Esophagus squamous epithelium (tissue), 5 donors: ENCODE results near the gene CNTN2. TPM values are rescaled to one million over a fixed set of nuclear protein-coding genes. Genes with fewer than 3 reads are reported as not detected.

Source experiments
- DNase-seq: peaks from one replicate; lab custom pipeline; 2025; lab: John Stamatoyannopoulos, UW
- H3K27ac ChIP-seq, 4 donors: fragments of 200-600 bp; sonication (generic); one replicate each; pipeline ENCODE4 v1.5.1; 2016 to 2019; ENCODE audit warnings: mild to moderate bottlenecking in 1 of 4
- H3K27me3 ChIP-seq, 4 donors: fragments of 200-600 bp; sonication (generic); 1 replicate in 3 of 4; 2 replicates in 1 of 4; pipeline versions ENCODE4 v1.5.1 to v1.6.0; 2017 to 2021; ENCODE audit warnings: antibody characterized with exemption in 1 of 4
- H3K36me3 ChIP-seq, 3 donors: fragments of 200-600 bp; sonication (generic); one replicate each; pipeline ENCODE4 v1.5.1; 2016 to 2019
- H3K4me1 ChIP-seq, 3 donors: fragments of 200-600 bp; sonication (generic); one replicate each; pipeline ENCODE4 v1.5.1; 2017 to 2019
- H3K4me3 ChIP-seq, 4 donors: fragments of 200-600 bp; sonication (generic); 1 replicate in 3 of 4; 2 replicates in 1 of 4; pipeline ENCODE4 v1.5.1; 2016 to 2019; ENCODE audit warnings: mild to moderate bottlenecking in 2 of 4, moderate library complexity in 1 of 4
- H3K9me3 ChIP-seq, 3 donors: fragments of 200-600 bp; sonication (generic); one replicate each; pipeline ENCODE4 v1.5.1; 2016 to 2019
- CTCF ChIP-seq, 6 experiments: fragments of 450-650 bp in 4 of 6; fragments of 200-600 bp in 2 of 6; sonication (generic) in 2 of 6; IDR thresholded peaks; one replicate each; pipeline ENCODE4 v1.5.1; 2016 to 2019; ENCODE audit warnings: antibody characterized with exemption in 6 of 6, mild to moderate bottlenecking in 4 of 6, moderate library complexity in 4 of 6
- POLR2A ChIP-seq, 4 donors: fragments of 450-650 bp; IDR thresholded peaks; one replicate each; pipeline ENCODE4 v1.6.1; 2017; ENCODE audit warnings: antibody characterized with exemption in 4 of 4, mild to moderate bottlenecking in 4 of 4, moderate library complexity in 3 of 4
- WGBS, 2 donors: methylation state at CpG; one replicate each; pipeline ENCODE4 v1.1.5; 2018; 5-methylcytosine and 5-hydroxymethylcytosine counted together
- intact Hi-C: fragments of 100-400 bp; cut with DNase I; formaldehyde crosslinking; loops from one replicate; pipeline ENCODE4 v1.15.0; 2022
- total RNA-seq, 4 donors: library from RNA; depleted of rRNA; stranded (reverse); fragments of >200 nt; gene quantifications; one replicate each; pipeline ENCODE4 v1.1.0, GENCODE V29; 2016
- donor health status: DM: yes; HTN: yes; CAD: no.

The CNTN2 gene
- total RNA-seq, 4 donors from 2014 or later: 0.19 TPM; not detected in 3

GRCh38 chr1:205084360-205084759, 41.3 kb downstream of the CNTN2 start, which contains the start of gene TMEM81:
Gene TMEM81, minus strand, starts transcription at chr1:205084460. Its CDS starts 140 bp downstream, at chr1:205084320.
- intact Hi-C loops: no loop called here
- peaks cover 0 to 66% (median 4%) of the 10 kb centered on the region in 3 donors for H3K36me3 ChIP-seq

GRCh38 chr1:205088341-205088740, 45.3 kb downstream of the CNTN2 start:
- 85 to 93% methylated on average over 3 of the region's 3 CpGs for WGBS, 2 donors
- TF ChIP-seq POLR2A (IDR thresholded peaks at IDR 0.05) (no peak), CTCF (IDR thresholded peaks at IDR 0.05) (no peak)
- H3K27me3 ChIP-seq: no peaks in the 10 kb centered on the region
- intact Hi-C loops: no loop called here
- no peaks in the 10 kb centered on the region for H3K9me3 ChIP-seq
- DNase-seq: no peak
- H3K4me1 ChIP-seq: no peaks in the 10 kb centered on the region
- H3K27ac ChIP-seq: no peak overlapping the region
- no peak overlapping the region for H3K4me3 ChIP-seq
- H3K36me3 ChIP-seq: peaks cover 0 to 98% (median 4%) of the 10 kb centered on the region in 3 donors

More at GRCh38 chr1:205084360-205084759, 41.3 kb downstream of the CNTN2 start, which contains the start of gene TMEM81:
- H3K4me1 ChIP-seq: no peaks in the 10 kb centered on the region
- no peak within 1 kb of the TSS for H3K4me3 ChIP-seq
- H3K27me3 ChIP-seq: no peaks in the 10 kb centered on the region
- TF ChIP-seq POLR2A (IDR thresholded peaks at IDR 0.05) (no peak), CTCF (IDR thresholded peaks at IDR 0.05) (no peak)
- H3K9me3 ChIP-seq: no peaks in the 10 kb centered on the region
- 93 to 96% methylated on average over 2 of the region's 2 CpGs for WGBS, 2 donors
- DNase-seq: no peak
- H3K27ac ChIP-seq: no peak within 1 kb of the TSS

- H3K4me3 ChIP-seq: no peak overlapping the region
- DNase-seq: no peak
- 83 to 92% methylated on average over 4 of the region's 4 CpGs for WGBS, 2 donors
- intact Hi-C loops: no loop called here
- H3K4me1 ChIP-seq: no peaks in the 10 kb centered on the region
- no peak overlapping the region for H3K27ac ChIP-seq
- peaks cover 8 to 98% (median 19%) of the 10 kb centered on the region in 3 donors for H3K36me3 ChIP-seq
- H3K27me3 ChIP-seq: no peaks in the 10 kb centered on the region
- H3K9me3 ChIP-seq: no peaks in the 10 kb centered on the region
- TF ChIP-seq POLR2A (IDR thresholded peaks at IDR 0.05): no peak
- no peak for TF ChIP-seq CTCF (IDR thresholded peaks at IDR 0.05)
Observed at GRCh38 chr1:205091043-205091740, 48.2 kb downstream of the CNTN2 start.

GRCh38 chr1:205095422-205095821, 52.4 kb downstream of the CNTN2 start:
- DNase-seq: no peak
- no peaks in the 10 kb centered on the region for H3K4me1 ChIP-seq
- intact Hi-C loops: no loop called here
- H3K27me3 ChIP-seq: no peaks in the 10 kb centered on the region
- H3K4me3 ChIP-seq: no peak overlapping the region
- no peaks in the 10 kb centered on the region for H3K9me3 ChIP-seq
- TF ChIP-seq CTCF (IDR thresholded peaks at IDR 0.05) (no peak), POLR2A (IDR thresholded peaks at IDR 0.05) (no peak)
- no peak overlapping the region for H3K27ac ChIP-seq
- peaks cover 19 to 98% (median 48%) of the 10 kb centered on the region in 3 donors for H3K36me3 ChIP-seq

GRCh38 chr1:205098242-205098641, 55.2 kb downstream of the CNTN2 start:
- DNase-seq: no peak
- Histone ChIP-seq H3K4me1 (no peaks in the 10 kb centered on the region), H3K36me3 (peaks cover 24 to 98% (median 67%) of the 10 kb centered on the region in 3 donors), H3K27ac (no peak overlapping the region), H3K27me3 (no peaks in the 10 kb centered on the region), H3K9me3 (no peaks in the 10 kb centered on the region), H3K4me3 (no peak overlapping the region)
- intact Hi-C loops: no loop called here
- TF ChIP-seq CTCF (IDR thresholded peaks at IDR 0.05): no peak
- no peak for TF ChIP-seq POLR2A (IDR thresholded peaks at IDR 0.05)
